CD14-positive monocyte (primary cell): ENCODE data around the gene STXBP6. TPM values are rescaled to one million over a fixed set of nuclear protein-coding genes. Genes with fewer than 3 reads are reported as not detected.

Source experiments
- DNase-seq, 3 donors: peaks; one replicate each; pipeline ENCODE4 v3.0.0-alpha.2; 2011 to 2022
- H2AFZ ChIP-seq: 2 replicates; pipeline ENCODE4 v1.6.0; 2012; ENCODE audit warnings: mild to moderate bottlenecking, low read depth, low read length, inconsistent platforms; ENCODE audit not compliant: insufficient read depth, poor library complexity, severe bottlenecking
- H3K27ac ChIP-seq, 2 donors: 1 replicate in 1 of 2; 2 replicates in 1 of 2; pipeline ENCODE4 v1.5.1; 2012 to 2013; ENCODE audit warnings: low read length in 2 of 2, control low read depth in 1 of 2, inconsistent platforms in 1 of 2, low read depth in 1 of 2, mild to moderate bottlenecking in 1 of 2
- H3K27me3 ChIP-seq, 2 donors: one replicate each; pipeline versions ENCODE4 v1.6.0 to v1.6.1; 2011 to 2013; ENCODE audit warnings: low read length in 2 of 2; ENCODE audit not compliant: control insufficient read depth in 2 of 2, insufficient read depth in 2 of 2
- H3K36me3 ChIP-seq, 2 donors: replicated peaks in 1 of 2; 1 replicate in 1 of 2; 2 replicates in 1 of 2; pipeline versions ENCODE4 v1.5.1 to v1.6.1; 2012 to 2013; ENCODE audit warnings: low read length in 2 of 2, control low read depth in 1 of 2, inconsistent platforms in 1 of 2, mild to moderate bottlenecking in 1 of 2; ENCODE audit not compliant: insufficient read depth in 2 of 2, control insufficient read depth in 1 of 2
- H3K4me1 ChIP-seq, 2 donors: 1 replicate in 1 of 2; 2 replicates in 1 of 2; pipeline versions ENCODE4 v1.5.1 to v1.6.1; 2012 to 2013; ENCODE audit warnings: low read length in 2 of 2, control low read depth in 1 of 2, inconsistent platforms in 1 of 2, mild to moderate bottlenecking in 1 of 2, moderate library complexity in 1 of 2; ENCODE audit not compliant: insufficient read depth in 2 of 2, control insufficient read depth in 1 of 2
- H3K4me2 ChIP-seq: replicated peaks from 2 replicates; pipeline ENCODE3; 2012; ENCODE audit warnings: low read length, moderate library complexity, mild to moderate bottlenecking; ENCODE audit not compliant: poor library complexity, severe bottlenecking; ENCODE audit errors: extremely low read depth
- H3K4me3 ChIP-seq, 3 experiments: fragments of 200-600 bp in 1 of 3; sonication (generic) in 1 of 3; replicated peaks in 1 of 3; 1 replicate in 2 of 3; 2 replicates in 1 of 3; pipeline ENCODE4 v1.5.1; 2011 to 2013; ENCODE audit warnings: low read length in 3 of 3, mild to moderate bottlenecking in 3 of 3, control low read depth in 2 of 3, low read depth in 2 of 3, inconsistent platforms in 1 of 3, moderate library complexity in 1 of 3
- H3K79me2 ChIP-seq: 2 replicates; pipeline ENCODE4 v1.6.0; 2012; ENCODE audit warnings: mild to moderate bottlenecking, control low read depth, inconsistent platforms, low read length, moderate library complexity; ENCODE audit not compliant: insufficient read depth
- H3K9ac ChIP-seq: 2 replicates; pipeline ENCODE4 v1.6.0; 2017; ENCODE audit warnings: low read length, mild to moderate bottlenecking; ENCODE audit not compliant: insufficient read depth, poor library complexity, severe bottlenecking
- H3K9me3 ChIP-seq, 2 donors: replicated peaks in 1 of 2; 1 replicate in 1 of 2; 2 replicates in 1 of 2; pipeline versions ENCODE4 v1.5.1 to v1.6.1; 2012 to 2013; ENCODE audit warnings: low read length in 2 of 2, control low read depth in 1 of 2; ENCODE audit not compliant: control insufficient read depth in 1 of 2, insufficient read depth in 1 of 2
- H4K20me1 ChIP-seq: 2 replicates; pipeline ENCODE4 v1.6.0; 2012; ENCODE audit warnings: mild to moderate bottlenecking, low read length, control low read depth, moderate library complexity; ENCODE audit not compliant: insufficient read depth
- H3K27ac Mint-ChIP-seq, 7 donors: one replicate each; pipeline ENCODE4 v1.8.0; 2020; ENCODE audit warnings: mild to moderate bottlenecking in 7 of 7, mixed read lengths in 7 of 7, moderate library complexity in 6 of 7, inconsistent platforms in 2 of 7
- H3K27me3 Mint-ChIP-seq, 3 donors: one replicate each; pipeline ENCODE4 v1.8.0; 2021 to 2022; ENCODE audit warnings: low read depth in 3 of 3, mild to moderate bottlenecking in 3 of 3, mixed read lengths in 3 of 3, moderate library complexity in 3 of 3, inconsistent platforms in 1 of 3
- H3K36me3 Mint-ChIP-seq, 2 donors: one replicate each; pipeline ENCODE4 v1.8.0; 2020; ENCODE audit warnings: mixed read lengths in 2 of 2, inconsistent platforms in 1 of 2, mild to moderate bottlenecking in 1 of 2
- H3K4me1 Mint-ChIP-seq: one replicate; pipeline ENCODE4 v1.8.0; 2020; ENCODE audit warnings: mild to moderate bottlenecking, mixed read lengths
- H3K4me3 Mint-ChIP-seq, 2 donors: one replicate each; pipeline ENCODE4 v1.8.0; 2020; ENCODE audit warnings: mild to moderate bottlenecking in 2 of 2, mixed read lengths in 2 of 2, moderate library complexity in 1 of 2
- H3K9me3 Mint-ChIP-seq, 7 donors: one replicate each; pipeline ENCODE4 v1.8.0; 2020 to 2022; ENCODE audit warnings: mixed read lengths in 7 of 7, mild to moderate bottlenecking in 6 of 7, moderate library complexity in 6 of 7, inconsistent platforms in 2 of 7
- WGBS: methylation state at CpG from one replicate; pipeline ENCODE4 v1.1.5; 2013; ENCODE audit warnings: missing lambda C conversion rate; ENCODE audit not compliant: insufficient coverage; 5-methylcytosine and 5-hydroxymethylcytosine counted together
- intact Hi-C, 2 donors: fragments of 100-400 bp; cut with micrococcal nuclease; formaldehyde crosslinking; loops; one replicate each; pipeline versions ENCODE4 v1.15.0 to v1.15.1; 2023
- polyA plus RNA-seq, 3 donors: library from polyadenylated mRNA; depleted of rRNA in 1 of 3; unstranded in 2 of 3; stranded (reverse) in 1 of 3; fragments of 300-500 nt in 2 of 3; fragments of >200 nt in 1 of 3; fragmentation: Illumina TruSeq in 2 of 3; gene quantifications; 1 replicate in 2 of 3; 2 replicates in 1 of 3; pipeline ENCODE4 v1.2.3, GENCODE V29; 2012 to 2021
- TF ChIP-seq, protein P1 (sequence below): fragments of 200-600 bp; IDR thresholded peaks from one replicate; pipeline ENCODE4 v1.8.0; 2022; ENCODE audit warnings: antibody characterized with exemption, mild to moderate bottlenecking

Gene STXBP6
- polyA plus RNA-seq, 3 donors = 0.05 to 0.25 (median 0.08) TPM

DNA sequence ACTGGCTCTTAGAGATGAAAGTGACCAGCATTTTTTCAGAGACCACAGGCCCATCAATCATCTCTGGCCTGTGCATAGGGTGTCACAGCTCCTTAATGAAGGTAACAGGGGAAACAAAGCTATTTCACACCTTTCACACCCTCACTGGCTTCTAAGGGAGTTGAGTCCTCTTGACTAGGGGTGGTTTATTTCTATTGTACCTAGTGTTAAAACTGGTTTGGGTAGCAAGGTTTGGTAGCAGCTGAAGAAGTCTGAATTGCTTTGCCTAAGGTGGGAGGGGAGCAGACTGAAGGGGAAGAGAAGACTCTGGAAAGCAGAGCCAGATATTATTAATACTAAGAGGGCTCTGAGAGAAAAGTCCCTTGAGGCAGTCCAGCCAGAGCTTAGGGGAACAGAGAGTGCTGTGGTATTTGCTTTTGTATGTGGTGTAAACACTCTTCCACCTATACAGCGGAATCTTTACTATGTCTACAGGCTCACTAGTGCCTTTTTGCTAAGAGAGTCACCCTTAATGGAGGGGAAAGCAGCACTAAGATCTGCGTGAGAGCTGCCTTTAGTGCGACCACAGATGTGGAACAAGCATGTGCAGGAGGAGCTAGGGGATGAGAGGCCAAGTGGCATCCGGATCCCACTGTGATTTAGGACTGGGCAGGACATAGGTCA, 95.8 kb downstream of the STXBP6 start:
- H3K4me3 Mint-ChIP-seq = no peak overlapping the region

DNA sequence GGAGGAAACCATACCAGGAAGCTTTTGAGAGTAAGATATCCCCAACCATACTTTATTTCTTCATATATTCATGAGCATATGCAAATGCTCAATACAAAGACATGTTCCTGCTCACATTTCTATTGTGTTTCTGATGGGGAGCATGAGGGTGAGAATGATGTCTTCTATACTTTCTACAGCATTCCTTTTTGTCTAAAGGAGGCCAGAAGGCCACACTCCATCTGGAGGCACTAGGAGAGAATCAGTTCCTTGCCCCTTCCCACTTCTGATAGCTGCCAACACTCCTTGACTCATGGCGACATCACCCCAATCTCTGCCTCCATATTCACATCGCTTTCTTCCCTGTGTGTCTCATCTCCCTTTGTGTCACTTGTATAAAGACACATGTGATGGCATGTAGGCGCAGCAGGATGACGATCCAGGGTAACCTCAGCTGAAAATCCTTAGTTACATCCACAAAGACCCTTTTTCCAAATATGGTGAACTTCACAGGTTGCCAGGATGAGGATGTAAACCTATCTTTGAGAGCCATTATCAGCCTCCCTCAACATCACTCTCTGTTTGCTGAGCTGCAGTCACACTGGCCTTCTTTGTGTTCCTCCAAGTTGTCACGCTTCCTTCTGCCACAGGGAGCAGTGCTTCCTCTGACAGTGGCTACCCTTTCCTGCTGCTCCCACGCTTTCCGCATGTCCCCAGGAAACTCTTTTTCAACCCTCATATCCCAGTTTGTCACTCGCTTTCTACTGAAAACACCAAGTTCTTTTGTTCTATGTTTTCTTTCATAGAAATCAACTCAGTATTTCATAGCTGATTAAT, 96.9 kb downstream of the STXBP6 start:
- Histone ChIP-seq H3K4me1 (no peaks in the 10 kb centered on the region), H3K27ac (no peak overlapping the region), H2AFZ (no peak overlapping the region), H3K9me3 (no peaks in the 10 kb centered on the region), H4K20me1 (no peaks in the 10 kb centered on the region), H3K4me2 (no peak overlapping the region), H3K27me3 (no peaks in the 10 kb centered on the region), H3K36me3 (no peaks in the 10 kb centered on the region), H3K79me2 (no peaks in the 10 kb centered on the region), H3K4me3 (no peak overlapping the region), H3K9ac (no peak overlapping the region)
- peaks cover 0 to 2% (median 2%) of the 10 kb centered on the region in 3 donors for H3K27me3 Mint-ChIP-seq
- TF ChIP-seq, protein P1, sequence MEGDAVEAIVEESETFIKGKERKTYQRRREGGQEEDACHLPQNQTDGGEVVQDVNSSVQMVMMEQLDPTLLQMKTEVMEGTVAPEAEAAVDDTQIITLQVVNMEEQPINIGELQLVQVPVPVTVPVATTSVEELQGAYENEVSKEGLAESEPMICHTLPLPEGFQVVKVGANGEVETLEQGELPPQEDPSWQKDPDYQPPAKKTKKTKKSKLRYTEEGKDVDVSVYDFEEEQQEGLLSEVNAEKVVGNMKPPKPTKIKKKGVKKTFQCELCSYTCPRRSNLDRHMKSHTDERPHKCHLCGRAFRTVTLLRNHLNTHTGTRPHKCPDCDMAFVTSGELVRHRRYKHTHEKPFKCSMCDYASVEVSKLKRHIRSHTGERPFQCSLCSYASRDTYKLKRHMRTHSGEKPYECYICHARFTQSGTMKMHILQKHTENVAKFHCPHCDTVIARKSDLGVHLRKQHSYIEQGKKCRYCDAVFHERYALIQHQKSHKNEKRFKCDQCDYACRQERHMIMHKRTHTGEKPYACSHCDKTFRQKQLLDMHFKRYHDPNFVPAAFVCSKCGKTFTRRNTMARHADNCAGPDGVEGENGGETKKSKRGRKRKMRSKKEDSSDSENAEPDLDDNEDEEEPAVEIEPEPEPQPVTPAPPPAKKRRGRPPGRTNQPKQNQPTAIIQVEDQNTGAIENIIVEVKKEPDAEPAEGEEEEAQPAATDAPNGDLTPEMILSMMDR = no peak
- no peaks in the 10 kb centered on the region for H3K36me3 Mint-ChIP-seq
- peaks cover 0 to 3% (median 0%) of the 10 kb centered on the region in 7 donors for H3K9me3 Mint-ChIP-seq
- no peaks in the 10 kb centered on the region for H3K4me1 Mint-ChIP-seq
- no peak overlapping the region for H3K4me3 Mint-ChIP-seq
- intact Hi-C loops = no loop called here
- no peak for DNase-seq
- no peak overlapping the region for H3K27ac Mint-ChIP-seq
- WGBS = 94% methylated on average over 7 of the region's 8 CpGs

More for the DNA sequence above, 95.8 kb downstream of the STXBP6 start:
- Histone ChIP-seq H3K4me3 (no peak overlapping the region), H3K27ac (no peak overlapping the region), H3K9ac (no peak overlapping the region), H3K9me3 (no peaks in the 10 kb centered on the region), H3K79me2 (no peaks in the 10 kb centered on the region), H2AFZ (no peak overlapping the region), H3K27me3 (no peaks in the 10 kb centered on the region), H4K20me1 (no peaks in the 10 kb centered on the region), H3K4me1 (no peaks in the 10 kb centered on the region), H3K4me2 (no peak overlapping the region), H3K36me3 (no peaks in the 10 kb centered on the region)
- no peak overlapping the region for H3K27ac Mint-ChIP-seq
- H3K27me3 Mint-ChIP-seq = peaks cover 0 to 2% (median 2%) of the 10 kb centered on the region in 3 donors
- peaks cover 0 to 3% (median 0%) of the 10 kb centered on the region in 7 donors for H3K9me3 Mint-ChIP-seq
- H3K4me1 Mint-ChIP-seq = no peaks in the 10 kb centered on the region
- intact Hi-C loops = no loop called here
- no peak for DNase-seq
- 100% methylated on average over 3 of the region's 4 CpGs for WGBS
- no peaks in the 10 kb centered on the region for H3K36me3 Mint-ChIP-seq
- TF ChIP-seq, protein P1 = no peak
